Measurements from ENCODE around the gene ATG9A. TPM values are rescaled to one million over a fixed set of nuclear protein-coding genes. Genes with fewer than 3 reads are reported as not detected.
A peak's percentile ranks its signal among the peaks of the same experiment; 100 is the strongest.

The ATG9A gene
- total and polyA plus RNA-seq, 11 donors = 28.3 to 147 (median 83.5) TPM

- TF ChIP-seq, protein P1, sequence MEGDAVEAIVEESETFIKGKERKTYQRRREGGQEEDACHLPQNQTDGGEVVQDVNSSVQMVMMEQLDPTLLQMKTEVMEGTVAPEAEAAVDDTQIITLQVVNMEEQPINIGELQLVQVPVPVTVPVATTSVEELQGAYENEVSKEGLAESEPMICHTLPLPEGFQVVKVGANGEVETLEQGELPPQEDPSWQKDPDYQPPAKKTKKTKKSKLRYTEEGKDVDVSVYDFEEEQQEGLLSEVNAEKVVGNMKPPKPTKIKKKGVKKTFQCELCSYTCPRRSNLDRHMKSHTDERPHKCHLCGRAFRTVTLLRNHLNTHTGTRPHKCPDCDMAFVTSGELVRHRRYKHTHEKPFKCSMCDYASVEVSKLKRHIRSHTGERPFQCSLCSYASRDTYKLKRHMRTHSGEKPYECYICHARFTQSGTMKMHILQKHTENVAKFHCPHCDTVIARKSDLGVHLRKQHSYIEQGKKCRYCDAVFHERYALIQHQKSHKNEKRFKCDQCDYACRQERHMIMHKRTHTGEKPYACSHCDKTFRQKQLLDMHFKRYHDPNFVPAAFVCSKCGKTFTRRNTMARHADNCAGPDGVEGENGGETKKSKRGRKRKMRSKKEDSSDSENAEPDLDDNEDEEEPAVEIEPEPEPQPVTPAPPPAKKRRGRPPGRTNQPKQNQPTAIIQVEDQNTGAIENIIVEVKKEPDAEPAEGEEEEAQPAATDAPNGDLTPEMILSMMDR (IDR thresholded peaks at IDR 0.05) = no peak
- TF ChIP-seq POLR2A (IDR thresholded peaks at IDR 0.05) = no peak
- H3K36me3 ChIP-seq = peaks cover 5 to 76% (median 71%) of the 10 kb centered on the region in 9 donors
- intact Hi-C loops (cut with DNase I) = loop anchor here in 1 of 10 donors (10.0 kb wide), 1 partner anchor 47 kb away; the partner anchor contains the start of genes CNPPD1, RETREG2 and SLC23A3
- no peak overlapping the region for H3K4me3 ChIP-seq
- H3K4me1 ChIP-seq = peaks cover 6 to 39% (median 27%) of the 10 kb centered on the region in 12 donors
- H3K27ac ChIP-seq = no peak overlapping the region
- no peak for DNase-seq
- ATAC-seq = no peak
- 94 to 95% (median 95%) methylated on average over 16 of the region's 16 CpGs for WGBS, 4 donors
- H3K9me3 ChIP-seq = no peaks in the 10 kb centered on the region
- H3K27me3 ChIP-seq = no peaks in the 10 kb centered on the region
Observed at GRCh38 chr2:219221957-219222518, 7.4 kb downstream of the ATG9A start.

DNA sequence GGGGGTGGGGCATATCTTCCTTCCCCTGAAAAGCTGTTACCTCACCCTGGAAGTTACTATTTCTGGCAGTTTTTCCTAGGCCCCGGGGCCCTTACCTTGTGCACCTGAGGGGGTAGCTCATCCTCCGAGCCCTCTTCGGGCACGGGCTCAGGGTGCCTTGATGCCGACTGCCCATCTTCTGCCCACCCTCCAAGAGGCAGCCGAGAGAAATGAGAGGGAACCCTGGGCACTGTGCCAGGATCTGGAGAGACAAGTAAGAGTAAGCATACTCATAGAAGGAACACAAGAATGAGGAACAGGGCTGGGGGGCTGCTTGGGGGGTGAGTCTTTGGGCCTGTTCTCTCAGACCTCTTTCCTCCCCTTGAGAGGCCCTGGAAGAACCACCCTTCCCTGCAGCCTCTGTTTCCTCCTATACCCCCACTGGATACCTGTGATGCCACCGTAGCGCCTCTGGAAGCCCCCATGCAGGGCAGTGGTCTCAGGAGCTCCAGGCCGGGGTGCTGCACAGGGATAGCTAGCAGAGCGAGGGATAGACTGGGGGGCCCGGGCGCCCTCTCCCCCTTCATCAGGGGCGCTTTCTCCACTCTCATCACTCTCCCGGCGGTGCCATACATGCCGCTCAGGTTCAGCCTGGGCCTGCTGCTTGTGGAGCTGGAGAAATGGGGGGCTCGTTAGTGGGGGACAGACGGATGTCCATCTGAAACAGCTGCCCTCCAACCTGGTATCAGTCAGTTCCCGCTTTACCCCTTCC, 8.6 kb downstream of the ATG9A start:
- 88 to 93% (median 89%) methylated on average over 19 of the region's 19 CpGs for WGBS, 4 donors
- no peak overlapping the region for H3K27ac ChIP-seq
- no peaks in the 10 kb centered on the region for H3K27me3 ChIP-seq
- no peaks in the 10 kb centered on the region for H3K9me3 ChIP-seq
- H3K4me1 ChIP-seq = peaks cover 6 to 45% (median 33%) of the 10 kb centered on the region in 12 donors
- TF ChIP-seq POLR2A (IDR thresholded peaks at IDR 0.05) = no peak
- TF ChIP-seq, protein P1 (IDR thresholded peaks at IDR 0.05) = no peak
- no peak for ATAC-seq
- intact Hi-C loops (cut with DNase I) = loop anchor here in 1 of 10 donors (10.0 kb wide), 1 partner anchor 46 kb away; the partner anchor contains the start of genes CNPPD1, RETREG2 and SLC23A3
- no peak overlapping the region for H3K4me3 ChIP-seq
- DNase-seq = no peak
- H3K36me3 ChIP-seq = peaks cover 5 to 67% (median 62%) of the 10 kb centered on the region in 9 donors

GRCh38 chr2:219219784-219220532, 9.5 kb downstream of the ATG9A start:
- WGBS, 4 donors = 87 to 90% (median 88%) methylated on average over 18 of the region's 18 CpGs
- H3K4me3 ChIP-seq = peak overlapping the region in 2 of 12 donors; percentile 57 to 65
- DNase-seq (no peak), ATAC-seq (no peak)
- peaks cover 5 to 67% (median 62%) of the 10 kb centered on the region in 9 donors for H3K36me3 ChIP-seq
- H3K4me1 ChIP-seq = peaks cover 6 to 42% (median 33%) of the 10 kb centered on the region in 12 donors
- intact Hi-C loops (cut with DNase I) = loop anchor here in 5 of 10 donors (5.0 to 10.0 kb wide), 3 partner anchors 43 to 62 kb away; partner anchors contain the start of genes CNPPD1 (in 4 of the 5), RETREG2 (in 4 of the 5) and SLC23A3 (in 1 of the 5)
- no peaks in the 10 kb centered on the region for H3K27me3 ChIP-seq
- peak overlapping the region in 3 of 12 donors; percentile 81 to 97 (median 95) for H3K27ac ChIP-seq
- TF ChIP-seq POLR2A (IDR thresholded peaks at IDR 0.05) = no peak
- TF ChIP-seq, protein P1 (IDR thresholded peaks at IDR 0.05) = no peak
- no peaks in the 10 kb centered on the region for H3K9me3 ChIP-seq
